SU-DHL-6 (cell line): ENCODE data around the gene MCTS1.

Source experiments
- H2AFZ ChIP-seq: fragments of 200-600 bp; sonication (generic); 2 replicates; pipeline ENCODE4 v1.6.1; 2014; ENCODE audit warnings: low read depth, mild to moderate bottlenecking, moderate library complexity, mixed read lengths, antibody characterized with exemption, low read length; ENCODE audit not compliant: severe bottlenecking
- H3F3A ChIP-seq: fragments of 200-600 bp; shearing (Covaris generic); 2 replicates; pipeline ENCODE4 v1.6.0; 2016; ENCODE audit warnings: antibody characterized with exemption, mild to moderate bottlenecking; ENCODE audit not compliant: insufficient read depth
- H3K27ac ChIP-seq: fragments of 200-600 bp; sonication (generic); 2 replicates; pipeline ENCODE4 v1.5.1; 2016; ENCODE audit warnings: low read depth, mild to moderate bottlenecking, low read length, moderate library complexity, mixed read lengths
- H3K27me3 ChIP-seq: fragments of 200-600 bp; sonication (generic), shearing (Covaris generic); 2 replicates; pipeline ENCODE4 v1.6.0; 2014; ENCODE audit warnings: mild to moderate bottlenecking, low read length
- H3K36me3 ChIP-seq: fragments of 200-600 bp; sonication (generic); 2 replicates; pipeline ENCODE4 v1.6.1; 2014; ENCODE audit warnings: mild to moderate bottlenecking, low read length, mixed read lengths
- H3K4me2 ChIP-seq: fragments of 300-600, 200-600 bp; shearing (Covaris generic), sonication (generic); 2 replicates; pipeline ENCODE4 v1.6.0; 2014; ENCODE audit warnings: low read length, low read depth, mild to moderate bottlenecking; ENCODE audit not compliant: poor library complexity, severe bottlenecking
- H3K4me3 ChIP-seq: fragments of 200-600 bp; sonication (generic); 2 replicates; pipeline ENCODE4 v1.5.1; 2014; ENCODE audit warnings: antibody characterized with exemption, low read length, mild to moderate bottlenecking, mixed read lengths; ENCODE audit not compliant: insufficient read depth, poor library complexity, severe bottlenecking
- H3K79me2 ChIP-seq: fragments of 200-600 bp; sonication (generic); 2 replicates; pipeline ENCODE4 v1.6.1; 2014; ENCODE audit warnings: mild to moderate bottlenecking, low read length, moderate library complexity; ENCODE audit not compliant: insufficient read depth
- H3K9ac ChIP-seq: fragments of 200-600 bp; sonication (generic); 2 replicates; pipeline ENCODE4 v1.7.0; 2014; ENCODE audit warnings: mild to moderate bottlenecking, low read length
- H3K9me2 ChIP-seq: fragments of 200-600 bp; sonication (generic); replicated peaks from 2 replicates; pipeline ENCODE4 v1.6.1; 2014; ENCODE audit warnings: low read length; ENCODE audit not compliant: insufficient read depth
- H3K9me3 ChIP-seq: fragments of 200-600 bp; sonication (generic); 2 replicates; pipeline ENCODE4 v1.6.1; 2014; ENCODE audit warnings: low read length, mixed read lengths; ENCODE audit not compliant: insufficient read depth
- H4K20me1 ChIP-seq: fragments of 200-600 bp; sonication (generic); 2 replicates; pipeline ENCODE4 v1.6.1; 2014; ENCODE audit warnings: low read depth, mild to moderate bottlenecking, antibody characterized with exemption, low read length, moderate library complexity, mixed read lengths
- EZH2phosphoT487 ChIP-seq: fragments of 200-600 bp; sonication (generic), shearing (Covaris generic); conservative IDR thresholded peaks from 2 replicates; pipeline ENCODE4 v1.6.1; 2018; ENCODE audit warnings: mild to moderate bottlenecking, antibody characterized with exemption, low read length, moderate library complexity, mixed read lengths
- TF ChIP-seq, protein P1 (sequence below): fragments of 200-600 bp; sonication (generic); IDR thresholded peaks from one replicate; pipeline ENCODE4 v1.5.1; 2017; ENCODE audit warnings: antibody characterized with exemption, mild to moderate bottlenecking, low read length, moderate library complexity; ENCODE audit not compliant: insufficient read depth, poor library complexity, severe bottlenecking

MCTS1 gene

DNA sequence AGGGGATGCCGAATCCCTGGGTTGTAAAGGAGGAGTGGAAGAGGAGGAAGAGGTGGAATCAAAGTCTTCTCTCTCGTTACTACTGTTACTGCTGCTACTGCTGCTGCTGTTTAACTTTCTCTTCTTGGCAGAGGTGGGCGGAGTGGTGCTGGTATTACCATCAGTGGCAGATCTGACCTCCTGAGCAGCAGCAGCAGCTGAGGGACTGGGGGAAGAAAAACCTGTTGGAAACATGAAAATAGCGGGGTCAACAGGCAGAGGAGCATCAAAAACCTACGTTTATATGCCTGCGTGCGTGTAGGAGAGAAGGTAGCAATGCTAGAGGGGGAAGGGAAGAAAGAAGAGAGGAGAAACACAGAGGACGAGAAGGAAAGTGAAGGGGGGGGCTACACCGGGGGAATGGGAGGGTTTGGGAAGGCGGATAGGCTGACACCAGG lies 43.5 kb upstream of the MCTS1 start:
- H3K79me2 ChIP-seq: peaks cover 26% of the 10 kb centered on the region
- H3K4me2 ChIP-seq: peak overlapping the region; percentile 71
- TF ChIP-seq EZH2phosphoT487: no peak
- TF ChIP-seq, protein P1, sequence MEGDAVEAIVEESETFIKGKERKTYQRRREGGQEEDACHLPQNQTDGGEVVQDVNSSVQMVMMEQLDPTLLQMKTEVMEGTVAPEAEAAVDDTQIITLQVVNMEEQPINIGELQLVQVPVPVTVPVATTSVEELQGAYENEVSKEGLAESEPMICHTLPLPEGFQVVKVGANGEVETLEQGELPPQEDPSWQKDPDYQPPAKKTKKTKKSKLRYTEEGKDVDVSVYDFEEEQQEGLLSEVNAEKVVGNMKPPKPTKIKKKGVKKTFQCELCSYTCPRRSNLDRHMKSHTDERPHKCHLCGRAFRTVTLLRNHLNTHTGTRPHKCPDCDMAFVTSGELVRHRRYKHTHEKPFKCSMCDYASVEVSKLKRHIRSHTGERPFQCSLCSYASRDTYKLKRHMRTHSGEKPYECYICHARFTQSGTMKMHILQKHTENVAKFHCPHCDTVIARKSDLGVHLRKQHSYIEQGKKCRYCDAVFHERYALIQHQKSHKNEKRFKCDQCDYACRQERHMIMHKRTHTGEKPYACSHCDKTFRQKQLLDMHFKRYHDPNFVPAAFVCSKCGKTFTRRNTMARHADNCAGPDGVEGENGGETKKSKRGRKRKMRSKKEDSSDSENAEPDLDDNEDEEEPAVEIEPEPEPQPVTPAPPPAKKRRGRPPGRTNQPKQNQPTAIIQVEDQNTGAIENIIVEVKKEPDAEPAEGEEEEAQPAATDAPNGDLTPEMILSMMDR: no peak
- H4K20me1 ChIP-seq: no peaks in the 10 kb centered on the region
- peak overlapping the region; percentile 89 for H3K9ac ChIP-seq
- peaks cover 11% of the 10 kb centered on the region for H3F3A ChIP-seq
- H3K9me2 ChIP-seq: no peaks in the 10 kb centered on the region
- H3K27me3 ChIP-seq: no peaks in the 10 kb centered on the region
- H2AFZ ChIP-seq: no peak overlapping the region
- peak overlapping the region; percentile 86 for H3K4me3 ChIP-seq
- no peaks in the 10 kb centered on the region for H3K9me3 ChIP-seq
- peaks cover 2% of the 10 kb centered on the region; the same call in 1 of the 2 replicates for H3K36me3 ChIP-seq
- H3K27ac ChIP-seq: peak overlapping the region; percentile 88

DNA sequence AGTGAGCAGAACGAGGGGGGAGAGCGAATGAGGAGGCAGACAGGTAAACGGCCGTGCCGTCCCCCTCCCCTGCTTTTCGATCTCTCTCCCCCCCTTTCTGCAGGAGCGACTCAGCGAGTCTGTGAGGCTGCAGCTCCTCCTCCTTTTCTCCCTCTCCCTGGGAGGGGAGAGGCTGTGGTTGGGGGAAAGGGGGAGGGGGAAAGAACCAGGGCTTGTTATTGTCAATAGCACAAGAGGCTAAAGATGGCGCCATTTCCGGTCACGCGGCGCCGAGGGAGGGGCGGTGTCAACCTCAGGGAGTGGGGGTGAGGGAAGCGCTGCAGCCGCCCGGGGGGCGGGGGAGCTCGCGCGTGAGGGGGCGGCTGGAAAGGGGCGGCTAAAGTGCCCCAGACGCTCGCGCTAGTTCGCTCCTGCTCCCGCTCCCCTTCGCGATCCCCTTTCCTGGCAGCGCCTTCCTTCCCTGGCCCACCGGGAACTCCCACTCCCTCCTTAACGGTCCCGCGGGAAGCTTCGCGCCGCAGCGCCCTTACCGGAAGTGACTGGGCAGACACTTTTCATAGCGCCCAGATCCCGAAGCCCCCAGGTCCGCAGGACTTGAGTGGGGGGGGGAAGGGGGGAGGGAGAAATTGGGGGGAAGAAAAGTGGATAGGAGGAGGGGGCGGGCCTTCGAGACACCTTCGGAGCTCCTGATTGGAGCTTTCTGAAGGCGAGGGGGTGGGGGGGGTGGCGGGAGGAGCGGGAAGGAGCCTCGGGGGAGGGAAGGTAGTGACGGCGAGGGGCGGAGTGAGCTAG lies 42.9 kb upstream of the MCTS1 start, which contains the start of gene CUL4B:
Gene CUL4B, minus strand, starts transcription at position 121 of the 792 bp plus-strand sequence. CDS start 324 bp downstream, outside the sequence.
- no peaks in the 10 kb centered on the region for H4K20me1 ChIP-seq
- no peaks in the 10 kb centered on the region for H3K27me3 ChIP-seq
- no peaks in the 10 kb centered on the region for H3K9me3 ChIP-seq
- no peak for TF ChIP-seq EZH2phosphoT487
- TF ChIP-seq, protein P1: no peak
- peaks cover 26% of the 10 kb centered on the region for H3K79me2 ChIP-seq
- H3F3A ChIP-seq: peaks cover 11% of the 10 kb centered on the region
- peak within 1 kb of the TSS; percentile 76 for H2AFZ ChIP-seq
- no peaks in the 10 kb centered on the region for H3K9me2 ChIP-seq
- H3K4me2 ChIP-seq: peak within 1 kb of the TSS; percentile 71
- H3K36me3 ChIP-seq: peaks cover 1% of the 10 kb centered on the region; the same call in 1 of the 2 replicates
- peak within 1 kb of the TSS; percentile 89 for H3K9ac ChIP-seq
- H3K27ac ChIP-seq: peak within 1 kb of the TSS; percentile 88
- peak within 1 kb of the TSS; percentile 86 for H3K4me3 ChIP-seq

DNA sequence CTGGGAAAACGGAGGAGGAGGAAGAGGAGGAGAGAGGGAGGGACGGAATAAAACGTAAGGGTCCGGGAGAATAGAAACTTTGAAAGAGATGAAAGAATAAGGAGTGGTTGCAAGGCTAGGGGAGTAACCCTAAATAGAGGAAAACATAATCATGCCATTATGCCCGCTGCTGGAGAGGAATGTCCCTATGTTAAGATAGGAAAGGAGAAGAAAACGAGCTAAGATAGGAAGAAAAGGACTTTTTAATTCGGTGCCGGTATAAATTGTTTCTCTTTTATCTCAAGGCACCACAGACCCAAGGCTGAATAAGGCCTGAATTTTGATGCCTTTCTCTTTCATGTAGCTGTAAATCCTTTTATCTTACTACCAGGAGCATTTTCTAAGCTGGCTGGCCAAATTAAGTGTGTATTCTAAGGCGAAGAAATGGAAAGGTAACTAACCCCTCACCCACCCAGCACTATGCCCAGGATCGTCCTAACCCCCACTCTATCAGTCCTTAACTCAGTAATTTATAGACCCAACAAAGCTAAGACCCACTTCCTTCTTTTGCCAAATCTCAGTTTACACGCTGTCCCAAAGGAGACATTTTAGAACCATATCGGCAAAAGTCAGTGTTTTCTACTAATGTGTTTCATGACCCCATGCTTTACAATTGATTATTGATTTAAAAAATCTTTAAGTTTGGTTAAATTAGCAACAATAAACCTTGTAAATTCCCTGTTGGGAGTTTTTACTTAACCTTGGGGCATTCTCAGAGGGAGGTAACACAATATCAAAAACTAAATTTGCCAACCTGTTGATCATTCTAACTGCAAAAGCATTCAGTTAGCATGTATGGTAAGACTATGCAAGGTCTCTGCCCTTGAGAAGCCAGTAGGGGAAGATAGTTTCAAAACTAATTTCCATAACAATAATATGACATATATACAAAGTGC lies 42.0 kb upstream of the MCTS1 start:
- Histone ChIP-seq H4K20me1 (no peaks in the 10 kb centered on the region), H3K4me3 (peak overlapping the region; percentile 86), H3K27me3 (no peaks in the 10 kb centered on the region), H3K9me3 (no peaks in the 10 kb centered on the region), H3K9ac (peak overlapping the region; percentile 89), H3K4me2 (peak overlapping the region; percentile 71), H2AFZ (peak overlapping the region; percentile 76), H3K27ac (peak overlapping the region; percentile 63), H3K79me2 (peaks cover 26% of the 10 kb centered on the region), H3F3A (peaks cover 11% of the 10 kb centered on the region), H3K36me3 (no peaks in the 10 kb centered on the region), H3K9me2 (no peaks in the 10 kb centered on the region)
- TF ChIP-seq EZH2phosphoT487: no peak
